ENCODE results near the gene DGKA. TPM values are rescaled to one million over a fixed set of nuclear protein-coding genes. Genes with fewer than 3 reads are reported as not detected.

DGKA gene
- total RNA-seq, 1 donor from 2014 or later: 6.8 TPM

DNA sequence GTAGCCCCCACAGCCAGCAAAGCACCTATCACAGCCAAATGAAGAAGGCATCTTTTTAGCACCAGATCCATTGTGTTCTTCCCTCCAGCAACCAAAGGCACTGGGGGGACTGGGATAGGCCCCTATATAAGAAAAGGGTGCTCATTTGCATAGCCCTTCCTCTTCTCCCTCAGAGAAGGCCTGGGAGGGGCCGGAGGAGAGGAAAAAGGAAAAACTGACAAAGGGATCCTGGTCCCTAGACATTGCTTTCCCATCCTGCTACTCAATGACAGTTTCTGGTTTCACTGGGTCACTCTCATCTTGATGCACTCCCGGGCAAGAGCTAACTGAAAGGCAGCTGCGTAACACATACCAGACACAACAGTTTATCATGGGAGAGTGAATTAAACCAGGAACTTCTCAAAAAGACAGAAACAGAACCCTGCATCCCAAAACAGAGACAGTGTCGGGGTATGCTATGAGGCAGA, 35.0 kb downstream of the DGKA start, which contains the start of gene PMEL:
PMEL (minus strand) TSS at position 102 of the 467 bp plus-strand sequence; CDS start at position 71, 31 bp downstream.
- Histone ChIP-seq H3K36me3 (ENCODE audit: control insufficient read depth in 3 of 3, insufficient read depth in 3 of 3, low read length in 3 of 3) (peaks cover 0 to 2% (median under 1%) of the 10 kb centered on the region in 3 donors), H3K4me1 (ENCODE audit: control insufficient read depth in 3 of 3, insufficient read depth in 3 of 3, low read length in 3 of 3) (peaks cover 9 to 14% (median 12%) of the 10 kb centered on the region in 3 donors), H3K9me3 (ENCODE audit: control insufficient read depth in 3 of 3, low read length in 3 of 3) (no peaks in the 10 kb centered on the region), H3K9ac (ENCODE audit: low read depth in 1 of 3, low read length in 3 of 3) (peak within 1 kb of the TSS; percentile 73 to 86 (median 85)), H3K4me3 (ENCODE audit: low read length in 3 of 3) (peak within 1 kb of the TSS; percentile 63 to 82 (median 76)), H3K27ac (ENCODE audit: low read depth, low read length) (peak within 1 kb of the TSS; percentile 61), H3K27me3 (ENCODE audit: control insufficient read depth in 3 of 3, insufficient read depth in 3 of 3, low read length in 3 of 3) (no peaks in the 10 kb centered on the region)

- peaks cover 0 to 6% (median 2%) of the 10 kb centered on the region in 3 donors for H3K36me3 ChIP-seq (ENCODE audit: control insufficient read depth in 3 of 3, insufficient read depth in 3 of 3, low read length in 3 of 3)
- H3K27ac ChIP-seq (ENCODE audit: low read depth, low read length): peak within 1 kb of the TSS; percentile 61
- H3K9ac ChIP-seq (ENCODE audit: low read depth in 1 of 3, low read length in 3 of 3): peak within 1 kb of the TSS; percentile 73 to 86 (median 85)
- peaks cover 9 to 14% (median 12%) of the 10 kb centered on the region in 3 donors for H3K4me1 ChIP-seq (ENCODE audit: control insufficient read depth in 3 of 3, insufficient read depth in 3 of 3, low read length in 3 of 3)
- H3K4me3 ChIP-seq (ENCODE audit: low read length in 3 of 3): peak within 1 kb of the TSS; percentile 63 to 82 (median 76)
- no peaks in the 10 kb centered on the region for H3K27me3 ChIP-seq (ENCODE audit: control insufficient read depth in 3 of 3, insufficient read depth in 3 of 3, low read length in 3 of 3)
- no peaks in the 10 kb centered on the region for H3K9me3 ChIP-seq (ENCODE audit: control insufficient read depth in 3 of 3, low read length in 3 of 3)
Measured at GRCh38 chr12:55966408-55967281, 35.7 kb downstream of the DGKA start, which contains the start of gene CDK2. Gene CDK2 (plus strand): TSS chr12:55966830. CDS start chr12:55967009, 179 bp downstream.

DNA sequence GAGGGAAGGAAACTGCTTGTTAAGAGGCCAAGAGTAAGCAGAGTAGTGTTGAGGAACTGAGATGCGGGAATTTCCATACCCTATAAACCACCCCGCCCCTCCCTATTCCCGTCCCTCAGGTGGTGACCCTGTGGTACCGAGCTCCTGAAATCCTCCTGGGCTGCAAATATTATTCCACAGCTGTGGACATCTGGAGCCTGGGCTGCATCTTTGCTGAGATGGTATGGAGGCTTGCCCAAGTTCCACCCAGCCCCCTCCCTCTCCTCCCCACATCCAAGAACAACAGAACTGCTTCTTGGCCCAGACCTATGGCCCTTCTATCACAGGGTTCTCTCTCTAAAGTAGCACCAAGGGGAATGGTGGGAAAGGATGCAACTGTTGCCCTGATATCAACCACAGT, 38.4 kb downstream of the DGKA start:
- Histone ChIP-seq H3K4me3 (ENCODE audit: low read length in 3 of 3) (no peak overlapping the region), H3K27me3 (ENCODE audit: control insufficient read depth in 3 of 3, insufficient read depth in 3 of 3, low read length in 3 of 3) (no peaks in the 10 kb centered on the region), H3K36me3 (ENCODE audit: control insufficient read depth in 3 of 3, insufficient read depth in 3 of 3, low read length in 3 of 3) (peaks cover 0 to 6% (median 2%) of the 10 kb centered on the region in 3 donors), H3K9me3 (ENCODE audit: control insufficient read depth in 3 of 3, low read length in 3 of 3) (no peaks in the 10 kb centered on the region), H3K27ac (ENCODE audit: low read depth, low read length) (no peak overlapping the region), H3K4me1 (ENCODE audit: control insufficient read depth in 3 of 3, insufficient read depth in 3 of 3, low read length in 3 of 3) (peaks cover 16 to 22% (median 17%) of the 10 kb centered on the region in 3 donors), H3K9ac (ENCODE audit: low read depth in 1 of 3, low read length in 3 of 3) (no peak overlapping the region)

DNA sequence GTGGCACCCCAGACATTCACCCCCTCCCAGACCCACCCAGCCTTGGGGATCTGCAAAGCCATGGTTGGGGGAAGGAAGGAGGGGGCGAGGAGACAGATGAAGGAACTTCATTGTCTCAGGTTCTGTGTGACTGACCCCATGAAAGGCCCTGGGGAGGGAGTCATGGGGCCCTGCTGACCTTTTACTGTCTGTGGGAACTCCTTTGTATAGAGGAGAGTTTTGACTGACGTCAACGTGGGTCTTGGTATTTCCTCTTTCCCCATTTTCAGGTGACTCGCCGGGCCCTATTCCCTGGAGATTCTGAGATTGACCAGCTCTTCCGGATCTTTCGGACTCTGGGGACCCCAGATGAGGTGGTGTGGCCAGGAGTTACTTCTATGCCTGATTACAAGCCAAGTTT, 39.8 kb downstream of the DGKA start:
- no peak overlapping the region for H3K9ac ChIP-seq (ENCODE audit: low read depth in 1 of 3, low read length in 3 of 3)
- H3K27ac ChIP-seq (ENCODE audit: low read depth, low read length): no peak overlapping the region
- peaks cover 19 to 27% (median 25%) of the 10 kb centered on the region in 3 donors for H3K4me1 ChIP-seq (ENCODE audit: control insufficient read depth in 3 of 3, insufficient read depth in 3 of 3, low read length in 3 of 3)
- H3K36me3 ChIP-seq (ENCODE audit: control insufficient read depth in 3 of 3, insufficient read depth in 3 of 3, low read length in 3 of 3): peaks cover 0 to 6% (median 2%) of the 10 kb centered on the region in 3 donors
- no peak overlapping the region for H3K4me3 ChIP-seq (ENCODE audit: low read length in 3 of 3)
- no peaks in the 10 kb centered on the region for H3K27me3 ChIP-seq (ENCODE audit: control insufficient read depth in 3 of 3, insufficient read depth in 3 of 3, low read length in 3 of 3)
- H3K9me3 ChIP-seq (ENCODE audit: control insufficient read depth in 3 of 3, low read length in 3 of 3): no peaks in the 10 kb centered on the region

DNA sequence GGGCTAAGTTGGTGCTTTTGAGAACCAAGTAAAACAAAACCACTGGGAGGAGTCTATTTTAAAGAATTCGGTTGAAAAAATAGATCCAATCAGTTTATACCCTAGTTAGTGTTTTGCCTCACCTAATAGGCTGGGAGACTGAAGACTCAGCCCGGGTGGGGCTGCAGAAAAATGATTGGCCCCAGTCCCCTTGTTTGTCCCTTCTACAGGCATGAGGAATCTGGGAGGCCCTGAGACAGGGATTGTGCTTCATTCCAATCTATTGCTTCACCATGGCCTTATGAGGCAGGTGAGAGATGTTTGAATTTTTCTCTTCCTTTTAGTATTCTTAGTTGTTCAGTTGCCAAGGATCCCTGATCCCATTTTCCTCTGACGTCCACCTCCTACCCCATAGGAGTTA, 41.1 kb downstream of the DGKA start:
- Histone ChIP-seq H3K9me3 (ENCODE audit: control insufficient read depth in 3 of 3, low read length in 3 of 3) (no peaks in the 10 kb centered on the region), H3K9ac (ENCODE audit: low read depth in 1 of 3, low read length in 3 of 3) (no peak overlapping the region), H3K36me3 (ENCODE audit: control insufficient read depth in 3 of 3, insufficient read depth in 3 of 3, low read length in 3 of 3) (peaks cover 0 to 11% (median 2%) of the 10 kb centered on the region in 3 donors), H3K4me3 (ENCODE audit: low read length in 3 of 3) (no peak overlapping the region), H3K27me3 (ENCODE audit: control insufficient read depth in 3 of 3, insufficient read depth in 3 of 3, low read length in 3 of 3) (no peaks in the 10 kb centered on the region), H3K4me1 (ENCODE audit: control insufficient read depth in 3 of 3, insufficient read depth in 3 of 3, low read length in 3 of 3) (peaks cover 13 to 24% (median 22%) of the 10 kb centered on the region in 3 donors), H3K27ac (ENCODE audit: low read depth, low read length) (peak overlapping the region; percentile 95)

DNA sequence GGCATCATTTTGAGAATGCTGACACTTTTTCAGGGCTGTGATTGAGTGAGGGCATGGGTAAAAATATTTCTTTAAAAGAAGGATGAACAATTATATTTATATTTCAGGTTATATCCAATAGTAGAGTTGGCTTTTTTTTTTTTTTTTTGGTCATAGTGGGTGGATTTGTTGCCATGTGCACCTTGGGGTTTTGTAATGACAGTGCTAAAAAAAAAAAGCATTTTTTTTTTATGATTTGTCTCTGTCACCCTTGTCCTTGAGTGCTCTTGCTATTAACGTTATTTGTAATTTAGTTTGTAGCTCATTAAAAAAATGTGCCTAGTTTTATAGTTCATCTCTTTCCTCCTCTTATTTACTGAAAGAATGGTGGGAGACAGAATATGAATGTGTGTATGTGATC, 41.5 kb downstream of the DGKA start:
- Histone ChIP-seq H3K36me3 (ENCODE audit: control insufficient read depth in 3 of 3, insufficient read depth in 3 of 3, low read length in 3 of 3) (peaks cover 0 to 11% (median 2%) of the 10 kb centered on the region in 3 donors), H3K27ac (ENCODE audit: low read depth, low read length) (peak overlapping the region; percentile 95), H3K4me3 (ENCODE audit: low read length in 3 of 3) (peak overlapping the region; percentile 78 to 93 (median 89)), H3K9me3 (ENCODE audit: control insufficient read depth in 3 of 3, low read length in 3 of 3) (no peaks in the 10 kb centered on the region), H3K27me3 (ENCODE audit: control insufficient read depth in 3 of 3, insufficient read depth in 3 of 3, low read length in 3 of 3) (no peaks in the 10 kb centered on the region), H3K4me1 (ENCODE audit: control insufficient read depth in 3 of 3, insufficient read depth in 3 of 3, low read length in 3 of 3) (peaks cover 12 to 23% (median 23%) of the 10 kb centered on the region in 3 donors), H3K9ac (ENCODE audit: low read depth in 1 of 3, low read length in 3 of 3) (peak overlapping the region; percentile 86 to 94 (median 91))

- Histone ChIP-seq H3K4me1 (ENCODE audit: control insufficient read depth in 3 of 3, insufficient read depth in 3 of 3, low read length in 3 of 3) (peaks cover 17 to 27% (median 25%) of the 10 kb centered on the region in 3 donors), H3K27me3 (ENCODE audit: control insufficient read depth in 3 of 3, insufficient read depth in 3 of 3, low read length in 3 of 3) (no peaks in the 10 kb centered on the region), H3K4me3 (ENCODE audit: low read length in 3 of 3) (peak overlapping the region; percentile 78 to 93 (median 89)), H3K36me3 (ENCODE audit: control insufficient read depth in 3 of 3, insufficient read depth in 3 of 3, low read length in 3 of 3) (peaks cover 0 to 11% (median 2%) of the 10 kb centered on the region in 3 donors), H3K27ac (ENCODE audit: low read depth, low read length) (peak overlapping the region; percentile 95), H3K9ac (ENCODE audit: low read depth in 1 of 3, low read length in 3 of 3) (peak overlapping the region; percentile 86 to 94 (median 91)), H3K9me3 (ENCODE audit: control insufficient read depth in 3 of 3, low read length in 3 of 3) (no peaks in the 10 kb centered on the region)
Measured at GRCh38 chr12:55972911-55973598, 42.1 kb downstream of the DGKA start.

DNA sequence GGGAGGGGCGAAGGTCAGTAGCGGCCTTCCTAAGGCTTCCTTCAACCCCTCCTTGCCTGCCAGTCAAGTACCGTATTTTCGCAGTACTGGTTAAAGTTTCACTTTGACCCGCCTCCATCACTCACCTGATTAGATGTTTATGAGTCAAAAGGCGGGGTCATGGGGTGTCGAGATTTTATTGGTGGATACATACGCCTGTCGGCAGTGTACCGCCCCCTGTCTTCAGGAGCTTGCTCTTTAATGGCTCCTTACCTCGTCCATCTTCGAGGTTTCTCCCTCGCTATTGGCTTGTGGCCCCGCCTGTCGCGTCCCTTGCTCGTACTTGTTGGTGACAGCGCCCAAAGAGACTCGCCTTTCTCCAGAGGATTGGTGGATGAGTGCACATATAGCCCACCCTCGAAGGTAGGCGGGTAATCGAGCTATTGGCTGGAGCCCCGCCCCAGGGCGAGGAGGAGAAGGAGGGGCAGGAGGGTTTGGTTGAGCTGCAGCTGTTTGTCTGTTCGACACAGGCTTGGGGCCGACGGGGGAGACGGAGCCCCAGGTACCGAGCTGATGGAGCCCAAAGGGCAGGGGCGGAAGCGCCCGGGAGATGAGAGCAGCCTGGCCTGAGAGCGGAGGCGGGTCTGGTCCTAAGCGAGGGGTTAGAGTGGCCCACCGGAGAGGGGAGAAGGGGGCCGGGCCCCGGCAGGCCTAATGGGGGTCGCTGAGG, 42.8 kb downstream of the DGKA start, which contains the start of gene RAB5B:
RAB5B (plus strand) TSS at position 480 of the 709 bp plus-strand sequence. CDS start 12,883 bp downstream, outside the sequence.
- H3K4me1 ChIP-seq (ENCODE audit: control insufficient read depth in 3 of 3, insufficient read depth in 3 of 3, low read length in 3 of 3): peaks cover 17 to 27% (median 25%) of the 10 kb centered on the region in 3 donors
- H3K4me3 ChIP-seq (ENCODE audit: low read length in 3 of 3): peak within 1 kb of the TSS; percentile 91 to 93 (median 92)
- H3K9me3 ChIP-seq (ENCODE audit: control insufficient read depth in 3 of 3, low read length in 3 of 3): no peaks in the 10 kb centered on the region
- H3K27ac ChIP-seq (ENCODE audit: low read depth, low read length): peak within 1 kb of the TSS; percentile 98
- peak within 1 kb of the TSS; percentile 98 to 100 (median 99) for H3K9ac ChIP-seq (ENCODE audit: low read depth in 1 of 3, low read length in 3 of 3)
- no peaks in the 10 kb centered on the region for H3K27me3 ChIP-seq (ENCODE audit: control insufficient read depth in 3 of 3, insufficient read depth in 3 of 3, low read length in 3 of 3)
- peaks cover 0 to 11% (median 2%) of the 10 kb centered on the region in 3 donors for H3K36me3 ChIP-seq (ENCODE audit: control insufficient read depth in 3 of 3, insufficient read depth in 3 of 3, low read length in 3 of 3)

- Histone ChIP-seq H3K9ac (ENCODE audit: low read depth in 1 of 3, low read length in 3 of 3) (peak overlapping the region; percentile 98 to 100 (median 99)), H3K4me1 (ENCODE audit: control insufficient read depth in 3 of 3, insufficient read depth in 3 of 3, low read length in 3 of 3) (peaks cover 17 to 27% (median 25%) of the 10 kb centered on the region in 3 donors), H3K36me3 (ENCODE audit: control insufficient read depth in 3 of 3, insufficient read depth in 3 of 3, low read length in 3 of 3) (peaks cover 0 to 14% (median 2%) of the 10 kb centered on the region in 3 donors)
Measured at GRCh38 chr12:55974308-55974730, 43.4 kb downstream of the DGKA start.

More at GRCh38 chr12:55974308-55974730, 43.4 kb downstream of the DGKA start:
- Histone ChIP-seq H3K9me3 (ENCODE audit: control insufficient read depth in 3 of 3, low read length in 3 of 3) (no peaks in the 10 kb centered on the region), H3K4me3 (ENCODE audit: low read length in 3 of 3) (peak overlapping the region; percentile 91 to 92 (median 91)), H3K27me3 (ENCODE audit: control insufficient read depth in 3 of 3, insufficient read depth in 3 of 3, low read length in 3 of 3) (no peaks in the 10 kb centered on the region), H3K27ac (ENCODE audit: low read depth, low read length) (peak overlapping the region; percentile 98)

All from skeletal muscle tissue (tissue), 4 donors.